Inferior parietal cortex (tissue), 1 donor: Measurements from ENCODE around the gene MAD1L1.

Experiments
- DNase-seq: peaks from one replicate; pipeline ENCODE4 v3.0.0-alpha.2; 2016; ENCODE audit errors: extremely low spot score

MAD1L1 gene

DNA sequence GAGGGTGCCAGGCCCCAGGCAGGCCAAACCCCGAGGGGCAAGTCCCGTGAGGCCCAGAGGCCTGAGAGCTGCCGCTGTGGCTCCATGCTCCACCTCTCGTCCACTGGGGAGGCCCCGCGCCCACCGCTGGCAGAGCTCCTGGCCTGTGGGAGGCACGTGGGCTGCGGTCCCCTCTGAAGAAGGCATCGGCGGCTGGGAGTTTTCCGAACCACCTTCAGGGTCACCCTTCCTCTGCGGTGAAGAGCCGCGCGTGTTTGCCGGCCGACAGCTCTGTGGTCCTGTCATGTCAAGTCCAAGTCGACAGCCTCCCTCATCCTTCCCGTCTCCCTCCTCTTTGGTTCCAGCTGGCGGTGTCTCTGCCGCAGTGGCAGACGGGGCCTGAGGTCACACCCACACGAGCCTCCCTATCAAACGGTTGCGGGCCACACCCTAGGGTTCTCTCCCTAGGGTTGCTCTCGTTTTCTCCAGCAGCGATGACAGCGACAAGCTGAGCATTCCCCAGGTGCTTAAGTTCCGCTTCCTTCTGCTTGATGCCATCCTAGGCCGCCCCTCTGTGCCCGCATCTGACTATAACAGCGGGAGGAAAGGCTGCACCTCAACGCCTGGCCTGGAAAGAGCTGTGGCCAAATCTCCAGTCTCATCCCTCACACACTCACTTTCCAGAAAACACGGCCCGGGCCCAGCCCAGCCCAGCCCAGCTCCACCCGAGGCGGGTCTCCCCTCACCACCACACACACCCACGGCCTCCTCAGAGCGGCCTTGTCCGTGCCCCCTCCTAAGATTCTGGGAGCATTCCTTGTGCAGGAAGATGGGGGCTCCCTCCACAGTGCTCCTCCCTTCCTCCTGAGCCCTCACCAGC, 377.6 kb downstream of the MAD1L1 start:
- DNase-seq: peak; percentile 14

GRCh38 chr7:1853986-1854865, 378.5 kb downstream of the MAD1L1 start:
- DNase-seq: no peak

- DNase-seq: no peak
Observed at GRCh38 chr7:1853431-1853985, 379.2 kb downstream of the MAD1L1 start.

- DNase-seq: no peak
Observed at GRCh38 chr7:1852517-1853430, 380.0 kb downstream of the MAD1L1 start.

GRCh38 chr7:1851721-1852516, 380.8 kb downstream of the MAD1L1 start:
- DNase-seq: no peak

DNA sequence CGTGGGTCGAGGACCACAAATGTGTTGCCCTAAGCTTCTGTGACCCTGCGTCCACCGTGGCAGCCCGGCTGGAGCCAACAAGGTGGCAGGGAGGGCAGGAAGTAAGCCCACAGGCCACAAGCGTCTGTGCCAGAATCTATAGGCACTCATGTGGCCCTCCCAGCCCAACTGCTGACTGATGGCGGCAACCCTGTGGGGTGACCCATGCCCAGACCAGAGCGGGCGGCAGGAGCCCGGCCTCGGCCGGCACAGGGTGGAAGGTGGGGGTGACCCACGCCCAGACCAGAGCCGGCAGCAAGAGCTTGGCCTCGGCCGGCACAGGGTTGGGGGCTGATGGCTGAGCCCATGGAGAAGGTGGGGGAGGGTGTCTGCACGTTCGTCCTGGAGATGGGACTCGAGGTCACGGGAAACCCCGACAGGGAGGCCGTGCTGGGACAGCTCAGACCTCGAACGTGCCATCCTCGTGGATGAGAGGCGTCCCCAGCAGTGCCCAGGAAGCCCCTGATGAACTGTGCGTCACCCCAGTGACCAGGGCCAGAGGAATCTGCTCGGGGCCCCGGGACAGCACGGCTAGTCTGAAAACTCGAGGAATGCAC, 381.7 kb downstream of the MAD1L1 start:
- DNase-seq: no peak

GRCh38 chr7:1850111-1850975, 382.4 kb downstream of the MAD1L1 start:
- no peak for DNase-seq

GRCh38 chr7:1849351-1850041, 383.2 kb downstream of the MAD1L1 start:
- no peak for DNase-seq

DNA sequence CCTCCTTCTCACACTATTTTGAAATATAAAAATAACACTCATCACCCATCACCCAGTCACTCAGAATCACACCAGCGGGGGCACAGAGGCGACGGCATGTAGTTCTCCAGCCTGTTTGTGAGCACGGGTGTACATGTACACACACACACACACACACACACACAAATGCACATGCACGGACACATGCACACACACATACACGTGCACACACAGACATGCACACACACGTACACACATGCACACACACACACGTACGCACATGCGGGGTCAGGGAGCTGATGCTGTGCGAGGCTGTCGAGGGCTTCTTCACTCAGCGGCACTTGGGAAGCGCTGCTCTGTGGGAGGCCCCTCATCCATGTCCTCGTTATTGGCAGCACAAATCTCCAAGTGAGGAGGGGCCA, 383.8 kb downstream of the MAD1L1 start:
- no peak for DNase-seq

GRCh38 chr7:1848013-1848640, 384.6 kb downstream of the MAD1L1 start:
- DNase-seq: no peak

GRCh38 chr7:1847260-1848001, 385.3 kb downstream of the MAD1L1 start:
- no peak for DNase-seq

DNA sequence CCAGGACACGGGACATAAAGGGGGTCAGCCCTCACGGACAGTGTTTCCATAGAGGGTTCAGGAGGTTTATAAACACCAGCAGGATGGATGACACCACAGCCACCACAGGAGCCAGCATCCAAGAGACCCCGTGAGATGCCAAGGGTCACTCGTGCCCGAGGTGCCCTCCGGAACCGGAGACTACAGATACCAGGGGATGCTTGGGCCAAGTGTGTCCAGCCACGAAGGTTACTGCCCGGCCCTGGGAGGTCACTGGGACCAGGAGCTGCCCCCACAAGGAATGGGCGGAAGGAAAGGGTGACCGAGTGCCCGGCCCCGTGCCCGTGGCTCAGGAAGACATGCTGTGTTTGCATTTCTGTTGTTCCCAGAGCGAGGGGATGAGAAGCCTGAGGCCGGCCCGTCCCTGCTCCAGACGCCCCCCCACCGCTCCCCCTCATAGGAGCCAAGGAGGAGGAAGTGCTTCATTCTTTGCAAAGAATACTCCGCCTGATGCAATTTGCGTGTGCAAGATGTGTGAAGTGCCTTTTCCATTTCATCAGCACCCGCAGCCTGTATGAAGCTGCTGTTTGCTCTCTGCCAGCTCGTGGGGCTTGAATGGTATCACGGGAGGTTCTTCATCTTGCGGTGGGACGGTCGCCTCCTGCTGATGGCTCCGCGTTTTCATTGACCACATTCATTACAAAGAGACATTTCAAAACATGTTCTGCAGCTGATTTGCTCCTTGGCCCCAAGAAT, 386.2 kb downstream of the MAD1L1 start:
- DNase-seq: no peak

- DNase-seq: no peak
Observed at GRCh38 chr7:1845536-1846311, 387.0 kb downstream of the MAD1L1 start.

DNA sequence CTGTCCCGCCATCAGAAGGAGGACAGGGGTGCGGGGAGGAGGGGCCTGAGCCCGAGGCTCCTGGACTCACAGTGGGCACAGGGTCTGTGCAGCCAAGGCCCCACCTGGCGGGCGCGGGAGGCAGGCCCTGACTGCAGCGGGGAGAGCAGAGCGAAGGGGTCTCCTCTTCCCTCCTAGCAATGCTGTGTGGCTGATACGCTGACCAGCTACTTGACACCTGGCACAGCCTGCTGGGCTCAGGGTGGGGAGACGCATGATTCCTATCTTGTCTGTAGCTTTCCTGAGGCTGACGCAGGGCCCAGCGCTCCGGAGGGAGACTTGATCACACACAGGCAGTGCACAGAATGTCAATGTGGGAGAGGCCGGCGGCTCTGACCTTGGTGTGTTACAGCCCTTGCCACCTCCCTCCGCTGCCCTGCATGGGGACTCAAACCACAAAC, 387.8 kb downstream of the MAD1L1 start:
- no peak for DNase-seq

DNA sequence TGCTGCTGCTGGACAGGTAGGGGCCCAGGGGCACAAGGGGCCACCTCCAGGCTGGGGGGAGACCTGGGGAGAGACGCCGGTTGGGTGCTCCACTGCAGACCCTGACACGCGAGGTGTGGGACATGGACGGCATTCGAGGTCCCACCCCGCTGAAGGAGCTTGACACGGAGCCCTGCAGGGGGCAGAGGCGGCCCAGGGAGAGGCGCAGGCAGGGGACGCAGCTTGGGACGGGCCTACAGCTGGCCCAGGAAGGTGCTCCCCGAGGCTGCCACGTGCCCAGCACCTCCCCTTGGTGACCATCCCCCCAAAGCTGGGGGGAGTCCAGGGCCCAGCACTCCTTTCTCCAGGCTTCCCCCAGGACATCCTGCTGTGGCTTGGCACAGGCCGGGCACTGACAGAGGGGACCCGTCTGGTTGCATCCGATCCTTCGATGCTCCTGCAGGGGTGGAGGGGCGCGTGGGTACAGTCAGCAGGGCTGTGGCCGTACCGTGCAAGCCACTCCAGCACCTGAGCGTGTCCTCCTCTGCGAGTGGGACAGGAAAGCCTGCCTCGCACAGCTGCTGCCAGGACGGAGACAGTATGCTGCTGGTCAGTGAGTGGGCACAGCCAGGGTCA, 388.3 kb downstream of the MAD1L1 start:
- DNase-seq: no peak
